ENCODE data around the gene CCNA1.

GRCh38 chr13:36438594-36439483, 6.5 kb downstream of the CCNA1 start:
- no peak for TF ChIP-seq FOXP2 (optimal IDR thresholded peaks at IDR 0.05; ENCODE audit: borderline replicate concordance, extremely low read depth, extremely low read length, insufficient read depth)
- no peak for TF ChIP-seq POLR2AphosphoS5 (IDR thresholded peaks at IDR 0.05; ENCODE audit: low read depth, low read length)
- TF ChIP-seq REST (IDR thresholded peaks at IDR 0.05; ENCODE audit: insufficient read depth in 1 of 2, low read depth in 2 of 2, low read length in 2 of 2) = no peak
